HFF-Myc (cell line): ENCODE data around the gene ASIC1.

Experiments
- DNase-seq: peaks from one replicate; pipeline ENCODE4 v3.0.0-alpha.2; 2011; ENCODE audit warnings: low read depth; ENCODE audit errors: extremely low read depth
- H3K4me3 ChIP-seq: replicated peaks from 2 replicates; pipeline ENCODE4 v1.5.1; 2011; ENCODE audit warnings: low read depth, mild to moderate bottlenecking, control low read depth, low read length
- CTCF ChIP-seq: IDR thresholded peaks from 2 replicates; pipeline ENCODE4 v1.5.1; 2012; ENCODE audit warnings: mild to moderate bottlenecking, low read depth, low read length, control low read depth; ENCODE audit errors: missing control alignments

ASIC1 gene

GRCh38 chr12:50052544-50052943 is 4.9 kb upstream of the ASIC1 start:
- no peak for DNase-seq
- no peak overlapping the region for H3K4me3 ChIP-seq
- no peak for TF ChIP-seq CTCF

GRCh38 chr12:50052964-50053363 is 4.4 kb upstream of the ASIC1 start:
- TF ChIP-seq CTCF: no peak
- DNase-seq: no peak
- no peak overlapping the region for H3K4me3 ChIP-seq

GRCh38 chr12:50053583-50053982 is 3.8 kb upstream of the ASIC1 start:
- H3K4me3 ChIP-seq: no peak overlapping the region
- no peak for TF ChIP-seq CTCF
- DNase-seq: no peak

- H3K4me3 ChIP-seq: no peak overlapping the region
- no peak for DNase-seq
- TF ChIP-seq CTCF: peak; percentile 99
Measured at GRCh38 chr12:50055831-50056638, 1.4 kb upstream of the ASIC1 start.

GRCh38 chr12:50056639-50056976 is 788 bp upstream of the ASIC1 start:
- H3K4me3 ChIP-seq: peak overlapping the region; percentile 58
- no peak for DNase-seq
- TF ChIP-seq CTCF: no peak

GRCh38 chr12:50057896-50058670 is 687 bp downstream of the ASIC1 start:
- peak overlapping the region; percentile 58 for H3K4me3 ChIP-seq
- DNase-seq: no peak
- TF ChIP-seq CTCF: no peak
